ENCODE results near the gene CSNK1G1.

CSNK1G1 gene

GRCh38 chr15:64369078-64369607, 13.2 kb upstream of the CSNK1G1 start:
- DNase-seq (ENCODE audit: low read depth), result no peak
- H3K4me3 ChIP-seq (ENCODE audit: low read depth, low read length), result no peak overlapping the region
- TF ChIP-seq CTCF (IDR thresholded peaks at IDR 0.05; ENCODE audit: low read depth, low read length, missing control alignments), result no peak
- in situ Hi-C loops (cut with HindIII; ENCODE audit: low sequenced_read_pairs), result loop anchor here (25.0 kb wide), 1 partner anchor 157 kb away; no protein-coding TSS in a partner anchor

GRCh38 chr15:64361259-64361658, 5.3 kb upstream of the CSNK1G1 start:
- in situ Hi-C loops (cut with HindIII; ENCODE audit: low sequenced_read_pairs), result loop anchor here (25.0 kb wide), 1 partner anchor 149 kb away; no protein-coding TSS in a partner anchor
- TF ChIP-seq CTCF (IDR thresholded peaks at IDR 0.05; ENCODE audit: low read depth, low read length, missing control alignments), result no peak
- H3K4me3 ChIP-seq (ENCODE audit: low read depth, low read length), result no peak overlapping the region
- DNase-seq (ENCODE audit: low read depth), result no peak

- H3K4me3 ChIP-seq (ENCODE audit: low read depth, low read length), result peak overlapping the region; percentile 95
- no peak for TF ChIP-seq CTCF (IDR thresholded peaks at IDR 0.05; ENCODE audit: low read depth, low read length, missing control alignments)
- in situ Hi-C loops (cut with HindIII; ENCODE audit: low sequenced_read_pairs), result loop anchor here (25.0 kb wide), 1 partner anchor 144 kb away; no protein-coding TSS in a partner anchor
- no peak for DNase-seq (ENCODE audit: low read depth)
Measured at GRCh38 chr15:64356710-64357040, 702 bp upstream of the CSNK1G1 start.

- H3K4me3 ChIP-seq (ENCODE audit: low read depth, low read length), result peak overlapping the region; percentile 95
- in situ Hi-C loops (cut with HindIII; ENCODE audit: low sequenced_read_pairs), result loop anchor here (25.0 kb wide), 1 partner anchor 143 kb away; no protein-coding TSS in a partner anchor
- no peak for DNase-seq (ENCODE audit: low read depth)
- no peak for TF ChIP-seq CTCF (IDR thresholded peaks at IDR 0.05; ENCODE audit: low read depth, low read length, missing control alignments)
Measured at GRCh38 chr15:64355348-64355943, 527 bp downstream of the CSNK1G1 start.

GRCh38 chr15:64354688-64355344, 1.2 kb downstream of the CSNK1G1 start:
- no peak for TF ChIP-seq CTCF (IDR thresholded peaks at IDR 0.05; ENCODE audit: low read depth, low read length, missing control alignments)
- DNase-seq (ENCODE audit: low read depth), result no peak
- peak overlapping the region; percentile 95 for H3K4me3 ChIP-seq (ENCODE audit: low read depth, low read length)
- in situ Hi-C loops (cut with HindIII; ENCODE audit: low sequenced_read_pairs), result loop anchor here (25.0 kb wide), 1 partner anchor 143 kb away; no protein-coding TSS in a partner anchor

GRCh38 chr15:64351265-64351664, 4.7 kb downstream of the CSNK1G1 start:
- H3K4me3 ChIP-seq (ENCODE audit: low read depth, low read length), result no peak overlapping the region
- no peak for TF ChIP-seq CTCF (IDR thresholded peaks at IDR 0.05; ENCODE audit: low read depth, low read length, missing control alignments)
- in situ Hi-C loops (cut with HindIII; ENCODE audit: low sequenced_read_pairs), result loop anchor here (25.0 kb wide), 1 partner anchor 139 kb away; no protein-coding TSS in a partner anchor
- DNase-seq (ENCODE audit: low read depth), result no peak

All from astrocyte of the cerebellum (primary cell).